GM18507 (cell line): ENCODE data around the gene CAMKK1.

ENCODE experiments used
- DNase-seq: peaks from one replicate; pipeline ENCODE4 v3.0.0; 2011; ENCODE audit warnings: low read depth; ENCODE audit not compliant: insufficient read length; ENCODE audit errors: extremely low spot score
- FAIRE-seq: peaks from 2 replicates; lab custom pipeline; 2011; peaks lifted over from hg19 to GRCh38; lab: Jason Lieb, UNC

The CAMKK1 gene

DNA sequence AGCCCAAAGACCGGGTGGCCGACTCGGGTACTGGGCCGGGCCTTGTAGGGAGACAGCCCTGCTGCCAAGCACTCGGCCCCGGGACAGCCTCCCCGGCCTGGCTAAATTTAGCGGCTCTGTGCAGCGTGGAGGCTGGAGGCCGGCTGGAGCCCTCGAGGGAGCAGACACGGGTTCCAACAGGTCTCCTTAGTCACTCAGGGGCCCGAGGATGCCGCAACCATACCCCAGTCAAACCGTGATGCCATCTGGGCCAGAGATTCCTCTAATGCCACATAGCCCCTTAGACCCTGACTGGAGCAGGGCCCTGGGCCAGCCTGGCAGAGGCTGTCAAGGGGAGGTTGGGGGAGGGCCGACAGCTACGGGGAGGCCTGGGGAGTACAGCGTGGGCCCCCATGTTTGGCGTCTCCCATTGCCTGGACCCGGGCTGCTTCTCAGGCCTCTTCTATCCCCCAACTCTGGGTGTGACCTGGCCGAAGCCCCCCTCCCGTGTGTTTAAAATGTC lies 26.3 kb upstream of the CAMKK1 start:
- DNase-seq: no peak
- no peak for FAIRE-seq

DNA sequence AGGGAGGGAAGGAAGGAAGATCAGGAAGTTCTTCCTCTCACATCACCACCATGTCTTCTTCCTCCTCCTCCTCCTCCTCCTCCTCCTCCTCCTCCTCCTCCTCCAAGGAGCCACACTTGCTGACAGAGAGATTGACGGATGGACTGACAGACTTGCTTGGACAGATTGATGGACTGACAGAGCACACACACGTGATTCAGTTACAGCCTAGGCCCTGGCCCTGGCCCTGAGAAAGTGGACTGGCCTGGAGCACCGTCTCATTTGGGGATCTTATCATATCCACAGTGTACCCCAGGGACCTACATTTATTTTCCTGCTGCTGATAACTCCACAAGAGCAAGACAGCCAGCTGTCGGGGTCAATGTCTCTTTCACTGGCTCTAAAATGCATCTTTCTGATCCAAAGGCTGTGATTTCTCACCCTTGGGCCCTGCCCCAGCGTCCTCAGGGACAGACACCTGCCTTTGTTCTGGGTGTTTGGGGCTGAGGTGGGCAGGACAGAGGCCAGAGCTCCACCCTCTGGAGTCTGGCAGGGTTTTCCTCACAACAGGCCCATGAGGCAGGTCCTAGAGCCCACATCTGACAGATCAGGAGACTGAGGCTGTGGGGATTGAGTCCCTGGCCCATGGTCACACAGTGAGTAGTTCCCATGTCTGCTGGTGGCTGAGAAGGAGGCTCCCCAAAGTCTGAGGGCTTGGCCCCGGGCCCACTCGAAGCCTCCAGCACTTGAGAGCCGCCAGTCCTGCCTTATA lies 25.7 kb upstream of the CAMKK1 start:
- FAIRE-seq (no peak), DNase-seq (no peak)

DNA sequence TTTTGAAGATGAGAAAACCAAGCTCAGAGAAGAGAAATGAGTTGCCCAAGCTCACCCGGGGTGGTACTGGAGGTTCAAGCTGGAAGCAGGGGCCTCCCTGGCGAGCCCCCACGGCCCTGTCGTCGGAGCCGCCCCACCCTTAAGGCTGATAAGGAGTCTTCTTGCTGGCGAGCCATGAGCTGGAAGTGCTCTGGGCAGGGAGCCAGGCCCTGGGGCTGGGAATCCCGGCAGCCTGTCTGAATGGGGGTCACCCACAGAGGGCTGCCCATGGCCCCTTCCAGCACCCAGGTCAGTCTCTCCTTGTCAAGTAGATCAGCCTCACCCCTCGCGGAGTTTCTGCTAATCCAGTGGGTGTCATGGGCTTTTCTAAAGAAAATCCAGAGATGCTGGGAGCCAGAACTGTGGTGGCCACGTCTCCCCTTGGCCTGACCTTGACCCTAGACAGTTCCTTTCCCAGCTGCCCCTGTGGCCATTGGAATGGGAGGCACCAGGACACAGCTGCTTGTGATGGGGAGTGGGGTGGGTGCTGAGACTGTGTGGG lies 24.6 kb upstream of the CAMKK1 start:
- FAIRE-seq: no peak
- DNase-seq: no peak

DNA sequence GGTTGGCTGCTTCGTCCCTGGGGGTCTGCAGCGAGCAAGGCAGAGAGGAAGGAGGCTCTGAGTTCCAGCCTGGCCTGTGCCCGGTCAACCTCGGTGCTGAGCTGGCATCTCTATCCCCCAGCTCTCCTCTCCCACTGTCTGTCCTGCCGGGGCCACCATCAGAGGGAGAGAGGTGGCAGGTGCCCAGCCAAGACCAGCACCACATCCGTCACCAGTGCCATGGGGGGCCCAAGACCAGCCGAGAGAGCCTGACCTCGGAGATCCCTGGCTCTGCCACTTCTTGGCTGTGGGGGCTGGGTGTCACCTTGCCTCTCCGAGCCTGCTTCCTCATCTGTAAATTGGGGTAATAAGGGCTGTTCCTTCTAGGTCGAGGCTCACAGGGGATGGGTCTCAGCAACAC lies 24.0 kb upstream of the CAMKK1 start:
- FAIRE-seq (peak; percentile 35), DNase-seq (no peak)

DNA sequence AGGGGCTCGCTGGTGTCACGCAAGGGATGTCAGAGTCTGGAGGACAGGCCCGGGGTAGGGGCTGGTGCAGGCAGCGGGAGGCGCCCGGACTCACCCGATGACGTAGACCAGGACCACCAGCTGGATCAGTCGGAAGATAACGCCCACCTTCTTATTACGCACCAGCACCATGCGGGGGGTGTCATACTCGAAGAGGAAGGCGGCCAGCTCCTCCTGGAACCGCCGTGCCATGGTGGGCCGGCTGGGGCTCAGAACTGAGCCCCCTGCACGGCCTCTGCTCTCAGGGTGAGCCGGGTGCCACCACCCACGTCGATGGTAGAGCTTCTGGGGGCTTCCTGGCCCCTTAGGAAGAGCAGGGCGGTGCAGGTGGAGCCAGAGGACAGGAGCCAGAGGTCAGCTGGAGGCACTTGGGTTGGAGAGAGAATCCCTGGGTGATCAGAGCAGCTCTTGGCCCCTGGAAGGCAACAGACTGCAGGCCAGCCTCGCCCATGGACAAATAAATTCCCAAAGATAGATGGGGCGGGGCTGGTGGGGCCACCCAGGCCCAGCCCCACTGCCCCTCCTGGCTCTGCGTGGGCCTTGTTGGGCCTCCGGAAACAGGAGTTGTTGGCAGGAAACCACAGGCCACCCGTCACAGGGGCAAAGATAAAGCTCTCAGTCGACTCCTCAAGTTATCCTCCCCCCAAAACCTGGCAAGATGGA lies 23.3 kb upstream of the CAMKK1 start, which contains the start of gene P2RX1:
P2RX1 (minus strand) TSS at position 471 of the 702 bp plus-strand sequence; CDS start at position 231, 240 bp downstream.
- no peak for FAIRE-seq
- DNase-seq: no peak

DNA sequence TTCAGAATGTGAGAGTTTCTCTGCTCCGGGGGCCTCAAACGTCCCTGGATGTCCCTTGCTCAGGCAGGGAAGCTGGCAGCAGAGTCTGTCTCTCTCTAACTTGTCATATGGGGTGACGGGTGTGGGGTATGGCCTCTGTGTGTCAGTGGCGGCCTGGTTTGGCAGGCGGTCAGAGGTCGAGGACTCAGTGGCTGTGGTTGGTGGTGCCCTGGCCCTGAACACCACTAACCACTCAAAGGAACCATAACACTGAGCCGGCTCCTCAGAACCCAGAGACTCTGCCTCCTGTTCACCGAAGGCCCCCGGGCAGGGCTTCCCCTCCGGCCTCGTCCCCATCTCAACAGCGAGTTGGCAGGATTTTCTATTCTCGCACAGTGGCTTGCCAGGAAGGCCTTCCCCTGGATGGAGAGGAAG lies 22.7 kb upstream of the CAMKK1 start:
- peak; percentile 35 for FAIRE-seq
- no peak for DNase-seq

DNA sequence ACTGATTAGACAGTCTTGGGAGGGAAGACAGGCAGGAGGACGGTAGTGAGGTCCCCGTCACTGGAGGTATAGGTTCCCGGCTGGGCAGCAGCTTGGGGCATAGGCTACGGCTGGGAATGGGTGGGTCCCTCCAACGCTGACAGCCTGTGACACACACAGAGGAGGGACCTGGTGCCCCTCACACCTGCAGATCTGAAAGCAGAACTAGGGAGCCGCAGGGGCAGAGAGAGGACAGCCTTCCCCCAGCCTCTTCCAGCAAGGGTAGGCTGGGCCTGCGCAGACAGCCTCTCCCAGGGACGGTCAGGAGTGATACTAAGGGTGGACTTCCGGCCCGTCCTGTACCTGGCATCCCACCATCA lies 21.4 kb upstream of the CAMKK1 start:
- FAIRE-seq (no peak), DNase-seq (peak; percentile 49)

DNA sequence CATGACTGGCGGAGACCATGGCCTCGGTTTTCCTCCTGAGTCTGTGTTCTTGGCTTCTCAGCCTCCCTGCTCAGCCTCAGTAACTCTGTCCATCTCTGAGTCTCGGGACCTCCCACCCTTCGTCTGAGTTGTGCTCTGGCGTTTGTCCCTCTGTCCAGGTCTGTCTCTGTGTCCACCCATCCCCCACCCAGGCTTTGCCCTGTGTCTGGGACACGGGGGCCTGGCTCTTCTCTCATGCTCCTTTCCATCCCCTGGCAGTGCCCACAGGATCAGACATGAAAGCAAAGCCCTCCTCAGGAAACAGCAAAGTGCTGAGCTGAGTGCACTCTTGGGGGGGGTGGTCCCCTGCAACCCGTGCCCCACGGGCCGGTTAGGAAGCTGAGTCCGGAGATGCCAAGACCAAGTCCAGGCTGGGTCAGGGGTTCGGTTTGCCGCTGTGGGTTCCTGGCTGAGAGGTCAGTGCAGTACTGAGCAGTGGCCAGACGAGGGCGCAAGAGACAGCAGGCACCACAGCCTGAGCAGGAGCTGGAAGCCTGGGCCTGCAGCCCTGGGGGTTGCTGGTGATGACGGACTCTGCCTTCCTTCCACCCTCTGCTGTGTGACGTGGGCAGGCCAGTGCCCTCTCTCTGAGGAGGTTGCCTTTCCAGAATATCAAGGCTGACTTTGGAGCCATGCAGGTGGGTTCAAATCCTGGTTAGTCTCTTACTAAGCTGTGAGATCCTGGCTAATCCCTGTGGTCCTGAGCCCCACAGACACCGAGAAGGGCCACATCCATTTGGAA lies 20.9 kb upstream of the CAMKK1 start:
- peak; percentile 95 for FAIRE-seq
- peak; percentile 76 for DNase-seq

DNA sequence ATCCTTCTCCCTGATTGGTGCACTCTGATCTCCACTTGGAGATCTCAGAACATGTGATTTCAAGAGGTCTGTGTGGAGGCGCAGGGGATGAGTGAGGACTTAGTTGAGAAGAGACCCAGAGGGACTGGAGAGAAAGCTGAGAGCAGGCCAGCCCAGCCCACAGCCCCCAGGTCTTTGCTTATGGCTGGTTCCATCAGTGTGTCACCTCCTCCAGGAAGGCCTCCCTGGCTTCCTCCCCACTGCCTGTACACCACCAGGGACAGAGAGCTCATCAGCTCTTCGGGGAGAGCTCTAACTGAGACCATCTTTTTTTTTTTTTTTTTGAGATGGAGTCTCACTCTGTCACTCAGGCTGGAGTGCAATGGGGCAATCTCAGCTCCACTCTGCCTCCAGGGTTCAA lies 20.0 kb upstream of the CAMKK1 start:
- no peak for DNase-seq
- FAIRE-seq: no peak

DNA sequence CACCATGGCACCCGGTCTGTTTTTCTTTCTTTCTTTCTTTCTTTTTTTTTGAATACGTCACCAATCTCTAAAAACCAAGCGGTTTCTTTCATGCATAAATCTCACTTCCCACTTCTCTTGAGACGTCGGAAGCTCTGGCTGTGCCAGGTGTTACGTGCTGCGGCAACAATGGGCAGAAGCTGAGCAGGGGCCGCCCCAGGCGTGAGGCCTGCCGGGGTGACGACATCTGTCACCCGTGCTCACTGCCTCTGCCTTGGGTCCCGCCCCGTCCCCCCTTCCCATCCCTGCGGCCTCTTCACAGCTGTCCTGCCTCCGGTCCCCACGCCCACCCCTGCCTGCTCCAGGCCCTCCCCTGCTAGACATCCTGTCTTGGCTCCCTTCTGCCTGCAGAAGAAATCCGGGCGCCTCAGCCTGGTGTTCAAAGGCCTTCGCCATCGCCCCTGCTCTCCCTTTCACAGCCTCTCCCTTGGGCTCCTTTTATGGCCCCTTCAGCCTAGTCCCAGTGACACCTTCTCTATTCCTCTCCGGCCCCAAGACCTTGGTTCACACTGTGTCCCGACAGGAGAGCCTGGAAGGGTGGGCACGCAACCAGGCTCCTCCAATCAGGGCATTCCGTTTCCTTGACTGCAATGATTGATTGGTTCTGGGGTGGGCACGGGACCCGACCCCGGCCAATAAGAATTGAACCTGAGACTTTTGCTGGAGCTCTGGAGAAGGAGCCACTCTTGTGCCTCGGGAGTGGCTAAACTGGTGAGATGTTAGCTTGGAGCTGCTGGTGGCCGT lies 18.6 kb upstream of the CAMKK1 start:
- FAIRE-seq: peak; percentile 94
- peak; percentile 77 for DNase-seq

DNA sequence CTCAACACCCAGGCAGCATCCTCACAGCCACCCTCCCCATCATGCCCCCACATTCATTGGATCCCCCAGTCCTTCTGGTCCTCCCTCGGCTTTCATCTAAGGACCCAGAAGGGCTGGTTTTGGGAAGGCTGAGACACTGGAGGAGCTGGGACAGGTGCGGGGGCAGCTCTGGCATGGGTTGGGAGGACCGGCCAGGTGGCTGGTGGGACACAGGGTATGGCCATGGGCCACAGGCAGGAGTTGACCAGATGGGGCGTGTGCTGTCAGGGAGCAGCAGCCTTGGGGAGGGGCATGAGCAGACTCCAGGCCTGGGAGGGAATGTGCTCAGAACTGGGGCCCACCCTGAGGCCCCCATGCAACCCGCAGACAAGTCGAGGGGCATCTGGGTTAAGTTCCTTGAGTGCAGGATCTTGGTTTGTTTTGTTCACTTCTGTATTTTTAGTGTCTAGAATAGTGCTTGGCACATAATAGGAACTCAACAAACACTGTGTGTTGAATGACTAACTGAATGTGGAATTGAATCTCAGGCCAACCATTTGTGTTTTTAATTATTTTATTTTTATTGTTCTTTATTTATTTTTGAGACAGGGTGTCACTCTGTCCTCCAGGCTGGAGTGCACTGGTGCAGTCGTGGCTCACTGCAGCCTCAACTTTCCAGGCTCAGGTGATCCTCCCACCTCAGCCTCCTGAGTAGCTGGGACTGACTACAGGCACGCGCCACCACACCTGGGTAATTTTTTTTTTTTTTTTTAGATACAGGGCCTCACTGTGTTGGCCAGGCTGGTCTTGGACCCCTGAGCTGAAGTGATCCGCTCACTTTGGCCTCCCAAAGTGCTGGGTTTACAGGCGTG lies 17.8 kb upstream of the CAMKK1 start:
- DNase-seq (no peak), FAIRE-seq (no peak)

DNA sequence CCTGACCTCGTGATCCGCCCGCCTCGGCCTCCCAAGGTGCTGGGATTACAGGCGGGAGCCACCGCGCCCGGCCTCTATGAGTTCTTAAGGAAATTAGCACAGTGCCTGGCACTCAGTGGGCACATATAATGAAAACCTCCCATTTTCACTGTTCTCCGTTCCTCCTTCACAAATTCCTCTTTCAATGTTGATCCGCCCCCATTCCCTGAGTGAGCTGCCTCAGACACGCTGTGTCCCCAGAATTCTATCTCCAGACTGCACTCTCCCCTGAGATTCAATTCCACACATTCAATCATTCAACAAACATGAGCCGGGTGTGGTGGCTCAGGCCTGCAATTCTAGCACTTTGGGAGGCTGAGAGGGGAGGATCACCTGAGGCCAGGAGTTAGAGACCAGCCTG lies 16.4 kb upstream of the CAMKK1 start:
- DNase-seq (no peak), FAIRE-seq (no peak)

DNA sequence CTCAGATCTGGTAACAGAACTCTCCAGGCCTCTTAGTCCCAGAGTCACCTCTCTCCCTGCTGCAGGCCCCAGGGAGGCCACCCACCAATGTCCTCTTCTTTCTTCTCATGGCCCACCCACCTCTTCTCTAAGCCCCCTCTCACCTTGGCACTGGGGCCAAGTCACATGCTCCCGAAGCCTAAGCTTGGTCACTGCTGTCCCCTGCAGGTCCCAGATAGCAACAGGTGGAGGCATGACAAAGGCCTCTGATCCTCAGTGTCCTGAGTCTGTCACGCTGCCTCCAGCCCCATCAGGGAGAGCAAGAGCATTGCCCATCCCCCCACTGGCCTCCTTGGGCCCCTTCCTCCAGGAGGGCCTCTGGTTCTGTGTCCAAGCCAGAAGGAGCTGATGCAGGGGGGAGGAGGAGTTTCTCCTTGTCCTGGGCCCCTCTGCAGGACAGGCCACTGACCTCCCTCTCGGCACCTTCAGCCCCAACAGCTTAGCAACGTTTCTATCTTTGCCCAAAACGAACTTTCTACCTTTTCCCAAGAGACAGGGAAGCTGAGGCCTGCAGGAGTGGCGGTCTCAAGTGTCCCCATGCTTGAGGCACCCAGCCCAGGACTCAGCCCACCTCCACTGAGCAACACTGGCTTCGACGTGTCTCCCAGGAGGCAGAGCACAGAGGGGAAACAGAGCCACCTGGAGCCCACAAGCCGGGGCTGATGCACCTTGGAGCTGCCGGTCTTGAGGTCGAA lies 14.8 kb upstream of the CAMKK1 start:
- no peak for FAIRE-seq

DNA sequence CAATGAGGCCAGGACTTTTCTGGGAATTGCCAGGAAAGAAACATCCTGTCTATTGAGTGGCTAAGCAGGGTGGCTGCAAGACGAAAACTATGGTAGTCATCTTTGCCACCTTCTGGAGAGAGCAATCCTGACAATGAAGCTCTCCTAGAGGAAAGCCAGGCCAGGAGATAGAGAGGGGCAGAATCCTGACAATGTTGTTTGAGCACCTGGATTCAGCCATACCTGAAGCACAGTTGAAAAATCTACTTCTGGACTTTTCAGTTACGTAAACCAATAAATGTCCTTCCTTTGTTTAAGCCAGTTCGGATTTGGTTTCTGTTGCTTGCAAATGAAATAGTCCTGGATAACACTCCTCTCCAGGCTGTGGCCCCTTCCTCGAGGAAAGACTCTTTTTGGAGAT lies 14.0 kb upstream of the CAMKK1 start:
- no peak for FAIRE-seq
- no peak for DNase-seq

More for the DNA sequence above, 14.8 kb upstream of the CAMKK1 start:
- DNase-seq: no peak

DNA sequence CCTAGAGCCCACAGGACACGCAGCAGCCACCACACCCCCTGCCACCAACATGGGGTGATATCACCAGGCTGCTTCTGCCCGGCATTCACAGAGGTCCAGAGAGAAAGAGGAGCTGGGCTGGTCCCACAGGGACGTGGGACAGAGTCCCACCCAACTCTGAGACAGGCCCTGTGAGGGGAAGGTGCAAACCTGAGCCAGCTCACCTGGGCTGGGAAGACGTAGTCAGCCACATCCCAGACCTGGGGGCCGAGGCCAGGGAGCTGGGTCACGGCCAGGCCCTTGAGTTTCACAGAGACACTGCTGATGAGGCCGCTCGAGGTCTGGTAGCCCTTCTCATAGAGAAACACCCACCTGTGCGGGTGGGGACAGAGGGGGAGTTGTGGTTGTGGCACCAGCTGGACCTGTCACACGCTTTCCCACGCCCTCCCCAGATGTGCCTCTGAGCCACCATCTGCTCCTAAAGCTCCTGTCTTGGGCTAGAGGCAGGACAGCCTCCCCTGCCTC lies 12.2 kb upstream of the CAMKK1 start:
- DNase-seq (no peak), FAIRE-seq (peak; percentile 26)

DNA sequence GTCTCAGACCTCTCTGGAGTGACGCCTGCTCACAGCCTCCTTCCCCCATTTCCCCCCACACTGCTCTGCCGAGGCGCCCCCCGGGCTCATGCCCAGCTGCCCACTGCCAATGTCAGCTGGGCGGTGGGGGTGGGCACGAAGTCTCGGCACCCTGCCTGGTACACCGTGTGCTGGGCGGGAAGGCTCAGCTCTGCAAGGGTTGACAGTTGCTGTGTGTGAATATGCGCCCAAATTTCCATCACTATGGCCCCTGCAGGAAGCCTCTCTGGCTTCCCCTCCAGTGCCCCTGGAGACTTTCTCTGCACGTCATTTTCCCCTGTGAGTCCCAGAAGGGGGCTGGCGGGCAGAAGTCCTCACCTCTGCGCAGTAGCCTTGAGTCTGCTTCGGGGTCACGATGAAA lies 11.6 kb upstream of the CAMKK1 start:
- no peak for DNase-seq
- peak; percentile 56 for FAIRE-seq

DNA sequence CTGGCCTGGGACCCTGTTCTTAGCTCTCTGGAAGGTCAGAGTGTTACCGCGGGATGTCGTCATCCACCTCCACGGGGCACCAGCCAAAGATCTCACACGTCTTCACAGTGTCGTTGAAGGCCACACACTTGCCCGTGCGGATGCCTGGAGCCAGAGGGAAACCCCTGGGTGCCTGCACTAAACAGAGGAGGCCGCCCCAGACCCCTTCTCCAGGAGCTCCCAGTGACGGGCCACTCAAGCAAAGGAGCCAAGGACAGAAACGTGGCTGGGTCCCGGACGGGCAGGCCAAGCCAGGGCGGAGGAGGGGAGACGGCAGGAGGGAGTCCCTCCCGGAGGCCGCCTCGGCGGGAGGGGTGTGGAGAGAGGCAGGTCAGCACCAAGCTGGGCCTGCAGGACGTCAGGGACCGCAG lies 11.0 kb upstream of the CAMKK1 start:
- DNase-seq (no peak), FAIRE-seq (no peak)
